Measurements from ENCODE around the gene G6PC3.

Gene G6PC3

GRCh38 chr17:44061446-44061845, 9.1 kb upstream of the G6PC3 start:
- DNase-seq, result no peak

DNA sequence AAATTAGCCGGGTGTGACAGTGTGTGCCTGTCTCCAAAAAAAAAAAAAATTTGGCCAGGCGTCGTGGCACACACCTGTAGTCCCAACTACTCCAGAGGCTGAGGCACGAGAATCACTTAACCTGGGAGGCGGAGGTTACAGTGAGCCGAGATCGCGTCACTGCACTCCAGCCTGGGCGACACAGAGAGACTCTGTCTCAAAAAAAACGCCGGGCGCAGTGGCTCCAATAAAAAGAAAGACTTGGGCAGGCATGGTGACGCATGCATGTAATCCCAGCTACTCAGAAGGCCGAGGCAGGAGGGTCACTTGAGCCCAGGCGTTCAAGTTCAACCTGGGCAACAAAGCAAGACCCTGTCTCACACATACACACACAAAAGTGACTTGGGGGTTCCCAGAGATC, 7.7 kb upstream of the G6PC3 start:
- DNase-seq, result no peak

DNA sequence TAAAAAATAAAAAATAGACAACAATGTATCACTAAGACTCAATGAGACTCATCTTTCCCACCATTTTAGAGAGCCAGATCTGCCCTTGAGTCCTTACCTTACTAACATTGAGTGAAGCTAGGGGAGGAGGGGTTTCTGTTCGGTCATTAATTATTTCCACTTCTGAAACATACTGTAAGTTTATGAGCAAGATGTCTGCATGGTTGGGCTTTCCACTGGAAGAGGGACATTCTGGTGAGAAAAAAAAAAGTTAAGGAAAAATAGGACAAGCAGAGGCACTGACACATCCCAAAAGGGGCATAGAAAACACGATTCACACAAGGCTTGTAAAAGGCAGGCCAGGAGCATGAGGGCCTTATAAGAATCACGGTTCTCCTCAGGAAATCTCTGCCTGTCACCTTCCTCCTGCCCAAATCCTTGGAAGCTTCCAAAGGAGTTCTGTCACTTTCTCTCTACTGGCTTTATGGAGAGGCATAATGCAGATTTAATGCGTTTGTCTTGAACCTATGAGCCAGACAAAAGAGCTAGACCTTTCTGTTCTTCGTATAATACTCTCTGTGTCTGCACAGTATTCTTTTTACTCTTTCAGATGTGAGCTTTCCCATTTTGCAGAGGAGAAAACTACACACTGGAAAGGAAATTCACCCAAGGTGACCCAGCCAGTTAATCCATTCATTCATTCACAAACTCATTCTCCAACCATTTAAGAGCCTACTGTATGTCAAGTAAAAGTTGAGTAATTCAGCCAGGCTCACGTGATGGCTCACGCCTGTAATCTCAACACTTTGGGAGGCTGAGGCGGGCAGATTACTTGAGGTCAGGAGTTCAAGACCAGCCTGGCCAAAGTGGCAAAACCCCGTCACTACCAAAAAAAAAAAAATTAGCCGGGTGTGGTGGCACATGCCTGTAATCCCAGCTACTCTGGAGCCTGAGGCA, 6.6 kb upstream of the G6PC3 start:
- DNase-seq, result no peak

GRCh38 chr17:44065668-44066203, 4.8 kb upstream of the G6PC3 start:
- no peak for DNase-seq

DNA sequence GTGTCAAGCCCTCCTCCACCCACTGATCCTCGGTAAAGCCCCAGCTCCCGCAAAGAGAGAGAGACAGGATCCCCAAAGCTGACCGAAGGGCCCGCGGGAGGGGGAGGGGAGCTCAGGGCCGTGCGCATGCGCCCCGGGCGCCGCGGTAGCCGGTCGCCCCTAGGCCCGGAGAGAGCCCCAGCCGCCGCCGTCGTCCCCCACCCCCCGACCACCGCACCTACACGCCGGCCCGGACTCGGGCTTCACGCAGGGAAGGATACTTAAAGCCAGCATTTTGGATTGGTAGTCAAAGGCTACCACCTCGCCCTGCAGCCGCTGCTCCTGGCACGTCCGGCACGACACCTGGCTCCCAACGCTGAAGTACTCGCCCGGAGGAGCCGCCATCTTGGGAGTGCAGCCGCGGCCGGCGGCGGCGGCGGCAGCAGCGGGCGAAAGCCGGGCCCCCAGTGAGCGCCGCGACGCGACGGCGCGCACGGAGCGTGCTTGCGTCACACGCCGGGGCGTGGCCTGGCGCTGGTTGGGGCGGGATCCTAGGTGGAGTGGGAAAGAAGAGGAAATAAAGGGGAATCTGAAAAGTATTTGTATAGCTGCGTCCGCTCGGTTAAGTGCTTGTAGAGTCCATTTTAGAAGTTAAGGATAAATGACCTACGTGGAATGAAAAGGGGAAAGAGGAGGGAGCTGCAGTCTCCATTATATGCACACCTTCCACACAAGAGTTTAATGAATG, 4.2 kb upstream of the G6PC3 start, which contains the start of gene LSM12:
Gene LSM12 (minus strand): TSS at position 468 of the 727 bp plus-strand sequence. CDS start 84 bp downstream, at position 384.
- peak; percentile 92 for DNase-seq

- no peak for DNase-seq
These were observed 3.0 kb upstream of the G6PC3 start for GRCh38 chr17:44067545-44067940.

GRCh38 chr17:44069974-44070454, 521 bp upstream of the G6PC3 start:
- DNase-seq, result no peak

DNA sequence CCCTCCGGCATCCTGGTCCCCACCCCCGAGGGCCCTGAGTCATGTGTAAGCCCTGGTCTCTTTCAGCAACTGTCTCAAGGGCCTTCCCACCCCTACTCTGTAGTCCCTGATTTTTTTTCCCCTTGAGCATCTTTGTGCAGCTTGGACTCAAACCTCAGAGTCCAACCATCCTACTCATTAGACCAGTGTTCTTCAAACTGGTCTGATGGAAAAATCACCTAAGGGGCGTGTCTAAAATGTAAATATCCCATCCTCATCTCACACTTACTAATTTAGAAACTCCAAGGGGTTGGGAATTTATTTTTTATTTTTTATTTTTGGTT, 624 bp downstream of the G6PC3 start:
- DNase-seq, result peak; percentile 77

DNA sequence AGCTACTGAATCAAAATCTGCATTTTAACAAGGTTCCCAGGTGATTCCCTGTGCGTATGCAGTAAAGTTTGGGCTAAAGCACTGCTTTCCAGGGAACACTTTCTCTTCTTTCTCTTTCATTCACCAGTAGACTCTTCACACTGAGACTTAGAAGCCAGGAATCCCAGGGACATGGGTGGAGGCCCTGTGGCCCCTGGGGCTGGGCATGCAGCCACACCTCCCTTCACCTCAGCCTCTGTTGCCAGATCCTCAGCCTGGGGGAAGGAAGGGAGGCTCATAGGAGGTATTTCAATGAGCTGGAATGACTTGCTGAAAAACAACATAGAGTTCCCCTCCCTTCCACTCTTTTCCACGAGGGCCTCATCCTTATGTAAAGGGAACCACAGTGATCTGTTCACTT, 1.2 kb downstream of the G6PC3 start:
- DNase-seq, result no peak

GRCh38 chr17:44074231-44074910, 3.8 kb downstream of the G6PC3 start:
- DNase-seq, result no peak

GRCh38 chr17:44074911-44075285, 4.4 kb downstream of the G6PC3 start:
- DNase-seq, result no peak

DNA sequence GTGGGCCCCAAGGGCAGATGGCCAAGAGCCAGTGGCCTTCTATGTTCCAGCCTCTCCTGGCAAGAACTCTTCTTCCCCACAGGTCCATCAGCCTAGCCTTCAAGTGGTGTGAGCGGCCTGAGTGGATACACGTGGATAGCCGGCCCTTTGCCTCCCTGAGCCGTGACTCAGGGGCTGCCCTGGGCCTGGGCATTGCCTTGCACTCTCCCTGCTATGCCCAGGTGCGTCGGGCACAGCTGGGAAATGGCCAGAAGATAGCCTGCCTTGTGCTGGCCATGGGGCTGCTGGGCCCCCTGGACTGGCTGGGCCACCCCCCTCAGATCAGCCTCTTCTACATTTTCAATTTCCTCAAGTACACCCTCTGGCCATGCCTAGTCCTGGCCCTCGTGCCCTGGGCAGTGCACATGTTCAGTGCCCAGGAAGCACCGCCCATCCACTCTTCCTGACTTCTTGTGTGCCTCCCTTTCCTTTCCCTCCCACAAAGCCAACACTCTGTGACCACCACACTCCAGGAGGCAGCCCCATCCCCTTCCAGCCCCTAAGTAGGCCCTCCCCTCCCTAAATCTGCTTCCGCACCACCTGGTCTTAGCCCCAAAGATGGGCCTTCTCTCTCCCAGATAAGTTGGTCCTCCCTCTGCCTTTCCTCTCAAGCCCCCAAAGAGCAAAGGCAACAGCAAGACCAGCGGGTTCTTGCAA, 5.2 kb downstream of the G6PC3 start:
- no peak for DNase-seq

DNA sequence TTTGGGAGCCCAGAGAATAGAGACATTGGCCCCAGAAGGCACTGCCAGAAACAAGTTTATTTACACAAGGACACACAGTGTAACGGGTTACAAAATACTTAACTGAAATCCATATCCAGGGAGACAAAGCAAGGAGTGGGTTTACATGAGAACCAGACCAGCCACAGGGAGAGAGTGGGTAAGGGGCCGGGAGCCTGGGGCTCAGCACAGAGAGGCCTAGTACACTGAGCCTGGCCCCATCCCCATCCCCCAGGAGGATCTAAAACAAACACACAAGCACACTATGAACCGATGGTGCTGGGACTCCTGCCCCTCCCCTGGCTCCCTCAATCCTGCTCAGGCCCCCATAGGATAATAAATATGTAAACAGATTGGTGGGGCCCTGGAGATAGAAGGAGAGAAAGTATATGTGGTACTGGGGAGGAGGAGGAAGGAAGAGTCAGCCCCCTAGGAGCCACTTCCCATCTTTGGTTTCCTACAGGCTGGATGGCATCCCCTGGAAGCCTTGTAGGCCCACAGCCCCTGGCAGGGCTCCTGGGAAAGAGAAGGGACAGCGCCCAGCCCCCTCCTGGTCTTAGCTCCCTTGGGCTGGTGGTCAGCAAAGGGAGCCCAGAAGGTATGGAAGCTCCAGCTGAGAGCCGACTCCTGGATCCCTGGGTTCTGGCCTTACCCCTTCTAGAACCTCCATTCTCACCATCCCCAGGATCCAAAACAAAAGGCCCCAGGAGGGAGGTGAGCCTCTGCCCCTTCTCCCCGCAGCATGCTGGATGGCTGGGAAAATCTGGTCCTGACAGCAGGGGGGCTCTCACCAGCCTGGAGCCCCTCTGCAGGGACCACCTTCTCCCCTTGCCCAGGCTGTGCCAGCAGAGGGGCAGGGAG, 6.4 kb downstream of the G6PC3 start:
- no peak for DNase-seq

GRCh38 chr17:44077595-44077909, 7.0 kb downstream of the G6PC3 start:
- DNase-seq, result no peak

- no peak for DNase-seq
These were observed 7.9 kb downstream of the G6PC3 start for GRCh38 chr17:44078412-44078811.

- no peak for DNase-seq
These were observed 9.6 kb downstream of the G6PC3 start for GRCh38 chr17:44079877-44080821.

- no peak for DNase-seq
These were observed 11.1 kb downstream of the G6PC3 start for GRCh38 chr17:44081681-44082080.

- no peak for DNase-seq
These were observed 11.9 kb downstream of the G6PC3 start for GRCh38 chr17:44082256-44082927.

GRCh38 chr17:44083250-44083849, 12.8 kb downstream of the G6PC3 start:
- peak; percentile 48 for DNase-seq

Data from NCI-H146 (cell line).